Stimulated activated CD8-positive, alpha-beta memory T cell treated with anti-CD3 and anti-CD28 coated beads, Interleukin-4, amount 100 ng/mL, for 4 hours (primary cell): Measurements from ENCODE around the gene DLG3.

ENCODE experiments used
- DNase-seq, 2 donors: peaks; one replicate each; pipeline ENCODE4 v3.0.0-alpha.2; 2020; ENCODE audit warnings: low read depth in 2 of 2, low spot score in 1 of 2

Gene DLG3

GRCh38 chrX:70476166-70476933 lies 31.7 kb downstream of the DLG3 start:
- DNase-seq, result no peak

DNA sequence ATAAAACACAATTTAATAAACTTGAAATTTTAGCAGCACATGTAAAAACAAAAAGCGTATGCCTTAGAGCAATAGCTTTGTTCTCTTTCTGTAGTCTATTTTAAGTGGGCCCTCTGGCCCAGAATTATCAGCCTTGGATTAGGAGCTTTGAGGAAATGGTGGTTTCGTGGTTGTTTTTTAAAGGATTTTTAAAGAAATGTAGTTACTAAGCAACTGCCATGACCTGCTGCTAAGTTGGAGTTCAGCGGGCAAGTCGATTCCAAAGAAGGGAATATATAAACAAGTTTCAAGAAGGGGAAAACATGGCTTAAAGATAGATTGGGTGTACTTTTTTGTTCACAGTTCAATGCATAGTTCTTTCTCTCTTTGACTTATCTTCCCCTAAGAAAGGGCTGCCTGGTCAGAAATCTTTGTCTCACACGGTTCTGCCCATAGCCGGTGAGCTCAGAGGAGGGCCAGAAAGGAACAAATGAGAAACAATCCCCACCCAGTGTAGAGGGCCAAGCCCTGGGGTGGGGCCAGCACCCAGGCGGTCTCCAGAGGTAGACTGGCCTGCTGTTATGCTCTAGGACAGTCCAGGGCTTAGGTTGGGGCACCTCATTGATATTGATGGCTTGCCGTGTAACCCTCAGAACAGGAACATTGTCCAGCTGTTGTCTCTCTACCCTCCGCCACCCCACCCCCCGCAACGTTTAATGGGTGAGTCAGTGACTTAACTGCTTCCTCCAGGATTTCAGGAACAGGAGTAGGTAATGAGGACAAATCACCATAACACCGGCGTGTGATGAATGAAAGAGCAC lies 32.5 kb downstream of the DLG3 start:
- DNase-seq, result no peak

GRCh38 chrX:70477734-70478075 lies 33.1 kb downstream of the DLG3 start:
- DNase-seq, result no peak

- no peak for DNase-seq
Observed at GRCh38 chrX:70478526-70479245, 34.1 kb downstream of the DLG3 start.

DNA sequence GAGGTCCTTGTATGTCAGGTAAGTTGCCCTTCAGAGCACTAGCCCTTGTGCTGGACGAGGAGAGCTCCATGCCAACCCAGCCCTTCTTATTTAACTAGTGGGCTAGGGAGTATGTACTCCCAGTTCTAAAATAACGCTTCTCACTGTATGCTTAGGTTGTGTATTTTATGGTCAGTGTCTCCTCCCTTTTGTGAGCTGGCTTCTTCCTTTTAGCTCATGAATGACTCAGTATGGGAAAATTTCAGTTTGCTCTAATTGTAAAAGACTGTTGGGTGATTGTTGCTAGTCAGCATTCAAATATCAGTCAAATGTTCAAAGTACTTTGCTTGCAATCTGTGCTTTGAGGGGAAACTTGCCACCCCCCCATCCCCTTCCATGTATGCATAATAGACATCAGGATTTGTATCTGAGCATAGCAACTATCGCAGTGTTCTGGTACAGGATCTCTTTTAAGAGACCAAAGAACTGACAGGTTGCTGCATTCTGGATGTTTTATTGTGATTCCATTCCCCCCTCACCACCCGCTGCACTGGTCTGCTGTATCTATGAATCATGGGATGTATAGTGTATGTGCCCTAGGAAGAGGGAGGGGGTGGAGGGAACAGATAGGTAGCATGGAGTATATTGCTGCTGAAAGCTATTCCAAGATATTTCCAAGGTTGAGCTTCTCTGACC lies 34.7 kb downstream of the DLG3 start:
- DNase-seq, result no peak

- DNase-seq, result no peak
Observed at GRCh38 chrX:70479922-70480659, 35.5 kb downstream of the DLG3 start.

- DNase-seq, result no peak
Observed at GRCh38 chrX:70480660-70481018, 36.0 kb downstream of the DLG3 start.

DNA sequence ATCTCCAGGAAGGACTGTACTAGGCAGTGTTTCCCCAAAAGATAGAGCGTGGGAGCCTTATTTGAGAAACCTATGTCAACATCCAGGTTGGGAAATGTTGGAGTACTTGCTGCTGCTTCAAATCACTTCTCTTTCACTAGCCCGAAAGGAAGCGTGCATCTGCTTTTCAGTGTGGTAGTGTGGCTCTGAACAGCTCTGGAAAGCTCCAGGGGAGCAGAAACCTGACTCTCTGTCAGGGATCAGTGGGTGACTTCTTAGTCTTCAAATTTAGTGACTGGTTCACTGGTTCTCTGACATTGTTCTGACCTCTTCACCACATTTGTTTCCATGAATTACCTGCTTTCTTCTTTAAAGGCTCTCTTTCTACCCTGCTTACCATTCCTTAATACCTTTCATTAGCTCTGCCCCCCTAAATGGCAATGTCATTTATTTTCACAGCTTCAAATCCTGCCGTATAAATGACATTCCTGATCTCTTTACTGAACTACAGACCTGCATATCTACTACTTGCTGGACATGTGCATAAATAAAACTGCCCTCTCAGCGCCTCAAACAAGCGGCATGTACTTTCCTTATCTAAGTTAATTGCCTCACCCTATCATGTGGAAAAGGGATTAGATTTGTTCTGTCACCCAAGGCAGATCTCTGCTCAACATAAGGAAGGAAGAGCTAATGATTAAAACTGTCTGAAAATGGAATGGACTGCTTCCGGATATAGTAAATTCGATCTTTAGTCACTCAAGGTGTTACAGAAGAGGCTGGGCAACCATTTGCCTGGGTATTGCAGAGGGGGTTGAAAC lies 37.0 kb downstream of the DLG3 start:
- no peak for DNase-seq

- no peak for DNase-seq
Observed at GRCh38 chrX:70482300-70482699, 37.7 kb downstream of the DLG3 start.

DNA sequence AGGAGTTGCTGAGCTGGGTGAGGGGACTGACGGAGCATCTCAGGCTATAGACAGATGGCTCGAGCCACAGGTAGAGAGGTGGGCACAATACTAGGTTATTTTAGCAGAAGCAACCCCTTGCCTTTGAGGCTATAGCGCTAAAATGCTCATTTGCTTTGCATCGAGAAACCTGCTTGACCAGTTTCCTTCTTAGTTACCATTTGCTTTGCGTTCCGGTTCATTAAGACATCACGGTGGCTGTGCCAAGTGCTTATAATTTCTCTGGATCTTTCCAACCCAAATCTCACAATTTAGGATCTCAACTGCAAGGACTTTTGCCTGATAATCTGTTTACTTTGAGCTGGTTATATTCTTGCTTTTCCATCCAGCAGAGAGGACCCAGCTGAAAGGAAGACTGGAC lies 40.8 kb downstream of the DLG3 start:
- DNase-seq, result no peak

DNA sequence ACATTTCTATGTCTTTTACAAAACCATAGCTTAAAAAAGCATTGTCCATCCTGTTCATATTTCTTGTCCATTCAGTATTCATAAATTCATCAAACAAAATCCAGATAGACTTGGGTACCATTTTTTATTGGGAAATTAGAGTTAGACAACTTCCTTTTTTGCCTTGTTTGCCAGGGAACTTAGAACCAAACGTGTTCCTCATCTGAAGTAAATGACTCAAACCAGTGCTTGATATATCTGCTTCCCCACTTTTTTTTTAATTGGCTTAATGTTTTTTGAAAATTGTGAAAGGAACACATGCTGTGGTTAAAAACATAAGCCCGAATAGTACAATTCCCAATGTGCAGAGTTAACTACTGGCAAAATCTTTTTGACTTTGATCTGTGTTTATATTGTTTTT lies 44.2 kb downstream of the DLG3 start:
- DNase-seq, result no peak

DNA sequence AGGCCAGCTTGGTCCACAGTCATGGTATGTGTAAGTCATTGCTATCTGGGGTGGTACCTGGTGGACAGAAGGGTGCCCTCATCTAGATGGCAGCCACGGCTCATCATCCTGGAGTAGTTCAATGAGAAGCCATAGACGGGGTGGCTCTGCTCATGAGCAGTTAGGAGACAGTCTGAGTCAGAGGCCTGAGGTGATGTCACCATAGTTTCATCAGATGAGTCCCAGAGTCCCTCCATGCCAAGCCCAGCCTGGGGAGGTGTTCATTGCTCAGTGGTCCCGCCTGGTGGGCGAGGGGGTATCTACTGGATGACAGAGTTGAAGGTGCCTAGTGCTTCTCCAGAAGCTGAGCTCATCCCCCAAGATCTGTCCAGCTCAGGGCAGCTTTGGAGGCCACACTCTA lies 49.8 kb downstream of the DLG3 start:
- DNase-seq, result no peak

- DNase-seq, result no peak
Observed at GRCh38 chrX:70496491-70496890, 51.9 kb downstream of the DLG3 start.

- DNase-seq, result no peak
Observed at GRCh38 chrX:70497026-70497425, 52.4 kb downstream of the DLG3 start.

DNA sequence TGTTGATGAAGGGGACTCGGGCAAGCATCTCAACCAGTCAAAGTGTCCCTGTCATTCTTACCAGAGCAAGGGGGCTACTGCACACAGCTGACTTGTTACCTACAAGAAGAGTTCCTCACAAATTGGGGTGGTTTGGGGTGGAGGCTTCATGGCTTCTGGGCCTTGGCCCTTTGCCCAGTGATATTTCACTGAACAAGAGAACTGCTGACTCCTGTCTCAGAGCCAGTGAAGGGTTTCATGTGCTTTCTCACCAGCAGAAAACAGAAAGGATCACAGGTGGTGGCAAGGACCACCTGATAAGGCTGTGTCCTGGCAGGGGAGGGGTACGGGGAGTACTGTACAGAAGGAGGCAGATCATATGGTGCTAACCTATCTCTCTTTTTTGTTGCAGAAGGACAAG lies 53.5 kb downstream of the DLG3 start:
- DNase-seq, result no peak

DNA sequence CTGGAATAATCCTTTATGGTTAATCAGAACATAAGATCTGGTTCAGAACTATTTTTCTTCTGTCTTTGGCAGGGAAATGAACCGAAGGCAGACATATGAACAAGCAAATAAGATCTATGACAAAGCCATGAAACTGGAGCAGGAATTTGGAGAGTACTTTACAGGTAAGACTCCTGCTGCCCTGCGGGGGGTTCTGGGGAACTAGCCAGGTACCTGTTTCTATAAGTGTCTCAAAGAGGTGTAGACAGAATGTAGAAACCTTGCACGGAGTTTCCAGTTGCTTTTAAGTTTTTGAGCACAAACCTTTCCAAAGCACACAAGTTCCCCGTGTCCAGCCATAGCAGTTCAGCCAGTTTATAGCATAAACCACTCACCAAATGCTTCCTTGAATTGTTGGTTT lies 56.2 kb downstream of the DLG3 start:
- DNase-seq, result no peak

- DNase-seq, result no peak
Observed at GRCh38 chrX:70504772-70505450, 60.3 kb downstream of the DLG3 start.

GRCh38 chrX:70505451-70505841 lies 60.8 kb downstream of the DLG3 start:
- no peak for DNase-seq

DNA sequence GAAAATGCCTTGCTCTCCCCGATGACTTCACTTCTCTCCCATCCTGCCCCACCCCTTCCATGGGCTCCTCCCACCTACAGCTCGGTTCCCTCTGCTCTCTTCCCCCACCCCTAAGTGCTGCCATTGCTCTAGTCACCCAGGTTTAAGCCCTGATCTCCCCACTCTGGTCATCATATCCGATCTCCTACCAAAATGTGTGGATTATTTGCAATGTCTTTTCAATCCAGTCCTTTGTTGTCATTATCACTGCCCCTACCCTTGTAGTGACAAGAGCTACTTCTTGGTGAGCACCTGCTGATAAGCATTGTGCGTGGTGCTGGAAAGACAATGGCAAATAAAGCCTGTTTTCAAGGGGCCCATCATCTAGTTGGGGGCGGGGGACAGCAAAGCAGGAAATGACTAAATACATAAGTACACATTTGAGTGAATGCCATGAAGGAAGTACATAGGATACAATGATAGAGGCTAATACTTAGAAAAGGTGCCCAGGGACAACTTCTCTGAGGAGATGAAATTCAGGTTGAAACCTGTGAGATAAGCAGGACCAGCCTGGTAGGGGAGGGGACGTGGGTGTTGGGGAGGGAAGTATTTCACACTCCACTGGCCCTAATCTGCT lies 63.8 kb downstream of the DLG3 start:
- no peak for DNase-seq
